Activated CD4-positive, alpha-beta T cell treated with anti-CD3 and anti-CD28 coated beads, Interleukin-2, amount 10 ng/mL, durations not matched to agents 7 days and 5 days (primary cell): ENCODE data around the gene PPP1R14D. TPM values are rescaled to one million over a fixed set of nuclear protein-coding genes. Genes with fewer than 3 reads are reported as not detected.

Experiments
- CTCF ChIA-PET: fragments of 350-600 bp; sonication (Branson Sonifier 250); formaldehyde crosslinking; loops from one replicate; lab custom pipeline; 2021; ENCODE audit warnings: antibody characterized with exemption; lab: Charles Lee
- POLR2A ChIA-PET: fragments of 350-600 bp; sonication (Branson Sonifier 250); formaldehyde crosslinking; loops from one replicate; lab custom pipeline; 2021; ENCODE audit warnings: antibody characterized with exemption; lab: Charles Lee
- DNase-seq: peaks from one replicate; pipeline ENCODE4 v3.0.0-alpha.2; 2020
- H3K27ac Mint-ChIP-seq: one replicate; pipeline ENCODE4 v1.8.0; 2021; ENCODE audit warnings: mild to moderate bottlenecking, moderate library complexity, mixed read lengths
- H3K27me3 Mint-ChIP-seq: one replicate; pipeline ENCODE4 v1.8.0; 2021; ENCODE audit warnings: mixed read lengths
- H3K36me3 Mint-ChIP-seq: one replicate; pipeline ENCODE4 v1.8.0; 2021; ENCODE audit warnings: low read depth, mixed read lengths
- H3K4me1 Mint-ChIP-seq: one replicate; pipeline ENCODE4 v1.8.0; 2021; ENCODE audit warnings: mixed read lengths
- H3K4me3 Mint-ChIP-seq: one replicate; pipeline ENCODE4 v1.8.0; 2021; ENCODE audit warnings: mild to moderate bottlenecking, moderate library complexity, mixed read lengths
- H3K9me3 Mint-ChIP-seq: one replicate; pipeline ENCODE4 v1.8.0; 2021; ENCODE audit warnings: mixed read lengths
- total RNA-seq, 2 experiments: library from RNA; stranded (reverse); gene quantifications; one replicate each; pipeline ENCODE4 v1.2.3, GENCODE V29; 2021

PPP1R14D gene
- total RNA-seq, 2 experiments from 2014 or later, result not detected

- no peak overlapping the region for H3K4me3 Mint-ChIP-seq
- no peaks in the 10 kb centered on the region for H3K9me3 Mint-ChIP-seq
- H3K36me3 Mint-ChIP-seq, result peaks cover 28% of the 10 kb centered on the region
- ChIA-PET POLR2A (no interaction called here), CTCF (interaction anchor here (2.8 to 3.9 kb wide), 2 partner anchors 11 to 28 kb away, joined by 9 to 16 read pairs; no protein-coding TSS in a partner anchor)
- DNase-seq, result no peak
- H3K27ac Mint-ChIP-seq, result no peak overlapping the region
- no peaks in the 10 kb centered on the region for H3K27me3 Mint-ChIP-seq
- peaks cover 30% of the 10 kb centered on the region for H3K4me1 Mint-ChIP-seq
These were observed 56.5 kb downstream of the PPP1R14D start for GRCh38 chr15:40772014-40772413.

- ChIA-PET CTCF (interaction anchor here (0.6 to 2.8 kb wide), 4 partner anchors 11 to 33 kb away, joined by 3 to 10 read pairs (median 6); no protein-coding TSS in a partner anchor), POLR2A (no interaction called here)
- peaks cover 21% of the 10 kb centered on the region for H3K36me3 Mint-ChIP-seq
- H3K4me1 Mint-ChIP-seq, result peaks cover 26% of the 10 kb centered on the region
- H3K27ac Mint-ChIP-seq, result no peak overlapping the region
- no peak for DNase-seq
- no peaks in the 10 kb centered on the region for H3K9me3 Mint-ChIP-seq
- H3K4me3 Mint-ChIP-seq, result no peak overlapping the region
- H3K27me3 Mint-ChIP-seq, result no peaks in the 10 kb centered on the region
These were observed 57.3 kb downstream of the PPP1R14D start for GRCh38 chr15:40771242-40771641.

- H3K9me3 Mint-ChIP-seq, result no peaks in the 10 kb centered on the region
- peaks cover 21% of the 10 kb centered on the region for H3K36me3 Mint-ChIP-seq
- no peak for DNase-seq
- peaks cover 36% of the 10 kb centered on the region for H3K4me1 Mint-ChIP-seq
- CTCF ChIA-PET, result interaction anchor here (1.4 to 2.8 kb wide), 4 partner anchors 12 to 124 kb away, joined by 3 to 10 read pairs (median 9); partner anchors contain the start of gene VPS18
- POLR2A ChIA-PET, result no interaction called here
- peak overlapping the region; percentile 37 for H3K4me3 Mint-ChIP-seq
- H3K27ac Mint-ChIP-seq, result peak overlapping the region; percentile 90
- H3K27me3 Mint-ChIP-seq, result no peaks in the 10 kb centered on the region
These were observed 58.3 kb downstream of the PPP1R14D start for GRCh38 chr15:40770147-40770721.

GRCh38 chr15:40769274-40770146, 59.0 kb downstream of the PPP1R14D start, which contains the start of gene C15orf62:
C15orf62 (plus strand) TSS chr15:40769980; CDS start chr15:40770496, 516 bp downstream.
- Mint-ChIP-seq H3K27me3 (no peaks in the 10 kb centered on the region), H3K9me3 (no peaks in the 10 kb centered on the region), H3K27ac (peak within 1 kb of the TSS; percentile 90), H3K36me3 (peaks cover 21% of the 10 kb centered on the region), H3K4me1 (peaks cover 43% of the 10 kb centered on the region), H3K4me3 (peak within 1 kb of the TSS; percentile 37)
- peak; percentile 50 for DNase-seq
- POLR2A ChIA-PET, result no interaction called here
- CTCF ChIA-PET, result interaction anchor here (1.4 to 2.6 kb wide), 5 partner anchors 13 to 125 kb away, joined by 3 to 10 read pairs (median 6); partner anchors contain the start of gene VPS18

GRCh38 chr15:40768521-40769273, 59.8 kb downstream of the PPP1R14D start:
- Mint-ChIP-seq H3K4me3 (no peak overlapping the region), H3K27ac (peak overlapping the region; percentile 90), H3K27me3 (no peaks in the 10 kb centered on the region), H3K36me3 (peaks cover 20% of the 10 kb centered on the region), H3K4me1 (peaks cover 46% of the 10 kb centered on the region), H3K9me3 (no peaks in the 10 kb centered on the region)
- ChIA-PET POLR2A (no interaction called here), CTCF (interaction anchor here (1.4 to 2.8 kb wide), 6 partner anchors 13 to 126 kb away, joined by 3 to 13 read pairs (median 8); partner anchors contain the start of gene VPS18)
- DNase-seq, result no peak

- Mint-ChIP-seq H3K27ac (peak overlapping the region; percentile 62), H3K4me3 (no peak overlapping the region)
These were observed 60.5 kb downstream of the PPP1R14D start for GRCh38 chr15:40767838-40768500.

GRCh38 chr15:40766906-40767837, 61.3 kb downstream of the PPP1R14D start:
- no peaks in the 10 kb centered on the region for H3K27me3 Mint-ChIP-seq
- H3K4me3 Mint-ChIP-seq, result no peak overlapping the region
- ChIA-PET CTCF (interaction anchor here (0.6 to 2.8 kb wide), 10 partner anchors 9 to 280 kb away, joined by 3 to 13 read pairs (median 4); partner anchors contain the start of gene VPS18), POLR2A (interaction anchor here (0.7 kb wide), 1 partner anchor 10 kb away, joined by 3 read pairs; no protein-coding TSS in a partner anchor)
- peaks cover 58% of the 10 kb centered on the region for H3K4me1 Mint-ChIP-seq
- no peak overlapping the region for H3K27ac Mint-ChIP-seq
- no peaks in the 10 kb centered on the region for H3K9me3 Mint-ChIP-seq
- DNase-seq, result no peak
- H3K36me3 Mint-ChIP-seq, result peaks cover 18% of the 10 kb centered on the region

More at GRCh38 chr15:40767838-40768500, 60.5 kb downstream of the PPP1R14D start:
- ChIA-PET POLR2A (interaction anchor here (0.7 kb wide), 1 partner anchor 9 kb away, joined by 3 read pairs; no protein-coding TSS in a partner anchor), CTCF (interaction anchor here (0.6 to 2.8 kb wide), 5 partner anchors 11 to 134 kb away, joined by 3 to 13 read pairs (median 6); no protein-coding TSS in a partner anchor)
- Mint-ChIP-seq H3K27me3 (no peaks in the 10 kb centered on the region), H3K9me3 (no peaks in the 10 kb centered on the region), H3K36me3 (peaks cover 20% of the 10 kb centered on the region), H3K4me1 (peaks cover 54% of the 10 kb centered on the region)
- no peak for DNase-seq

- peaks cover 17% of the 10 kb centered on the region for H3K36me3 Mint-ChIP-seq
- no peak overlapping the region for H3K4me3 Mint-ChIP-seq
- no peak for DNase-seq
- peaks cover 58% of the 10 kb centered on the region for H3K4me1 Mint-ChIP-seq
- H3K27ac Mint-ChIP-seq, result no peak overlapping the region
- H3K9me3 Mint-ChIP-seq, result no peaks in the 10 kb centered on the region
- ChIA-PET POLR2A (interaction anchor here (0.6 to 1.5 kb wide), 2 partner anchors 10 kb away, joined by 4 to 6 read pairs; no protein-coding TSS in a partner anchor), CTCF (interaction anchor here (0.6 to 2.8 kb wide), 10 partner anchors 9 to 470 kb away, joined by 3 to 13 read pairs (median 3); partner anchors contain the start of gene VPS18)
- H3K27me3 Mint-ChIP-seq, result no peaks in the 10 kb centered on the region
These were observed 62.2 kb downstream of the PPP1R14D start for GRCh38 chr15:40766194-40766815.
